ENCODE measurements around the gene PCID2.
"Not testable (repeated sequence)": the region's sequence is repeated elsewhere in the genome, so short reads cannot be mapped to it uniquely, and the experiment has no call there.

PCID2 gene

GRCh38 chr13:113208421-113209335 lies at the start of gene PCID2:
Gene PCID2 (minus strand): TSS chr13:113208669. CDS start chr13:113208634, 35 bp downstream.
- peak; percentile 91 for DNase-seq

DNA sequence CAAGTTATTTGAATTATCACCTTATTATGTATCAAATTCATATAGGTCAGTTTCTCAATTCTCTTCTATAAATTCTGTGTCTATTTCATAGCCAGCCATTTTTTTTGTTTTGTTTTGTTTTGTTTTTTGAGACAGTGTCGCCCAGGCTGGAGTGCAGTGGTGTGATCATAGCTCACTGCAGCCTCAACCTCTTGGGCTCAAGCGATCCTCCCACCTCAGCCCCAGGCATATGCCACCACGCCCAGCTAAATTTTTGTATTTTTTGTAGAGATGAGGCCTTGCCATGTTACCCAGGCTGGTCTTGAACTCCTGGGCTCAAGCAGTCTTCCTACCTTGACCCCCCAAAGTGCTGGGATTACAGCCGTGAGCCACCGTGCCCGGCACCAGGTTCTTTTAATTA lies 49.4 kb upstream of the PCID2 start:
- not testable (repeated sequence) for DNase-seq

DNA sequence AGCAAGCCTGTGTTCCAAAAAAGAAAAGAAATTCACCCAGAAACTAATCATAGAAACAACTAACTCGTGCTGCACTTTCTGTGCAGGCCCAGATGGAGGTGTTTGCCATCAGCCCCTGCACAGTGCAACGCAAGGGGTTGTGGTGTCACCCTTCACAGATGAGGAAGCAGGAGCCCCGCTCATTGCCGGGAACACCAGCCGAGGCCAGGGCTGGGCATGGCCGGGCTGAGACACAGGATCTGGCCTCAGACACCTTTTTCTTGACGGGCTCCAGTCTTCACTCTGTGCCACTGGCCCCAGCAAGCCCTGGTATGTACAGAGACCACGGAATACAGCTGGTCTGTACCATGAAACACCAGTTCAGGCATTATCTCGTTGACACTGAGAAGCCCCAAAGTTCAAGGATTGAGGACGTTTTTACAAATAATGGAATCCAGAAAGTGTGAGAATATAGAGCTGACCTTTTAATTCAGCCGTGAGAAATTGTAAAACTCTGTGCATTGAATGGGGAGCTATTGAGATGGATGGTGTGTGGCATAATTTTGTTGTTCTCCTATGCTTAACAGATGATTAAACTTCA lies 44.1 kb upstream of the PCID2 start:
- DNase-seq: no peak

DNA sequence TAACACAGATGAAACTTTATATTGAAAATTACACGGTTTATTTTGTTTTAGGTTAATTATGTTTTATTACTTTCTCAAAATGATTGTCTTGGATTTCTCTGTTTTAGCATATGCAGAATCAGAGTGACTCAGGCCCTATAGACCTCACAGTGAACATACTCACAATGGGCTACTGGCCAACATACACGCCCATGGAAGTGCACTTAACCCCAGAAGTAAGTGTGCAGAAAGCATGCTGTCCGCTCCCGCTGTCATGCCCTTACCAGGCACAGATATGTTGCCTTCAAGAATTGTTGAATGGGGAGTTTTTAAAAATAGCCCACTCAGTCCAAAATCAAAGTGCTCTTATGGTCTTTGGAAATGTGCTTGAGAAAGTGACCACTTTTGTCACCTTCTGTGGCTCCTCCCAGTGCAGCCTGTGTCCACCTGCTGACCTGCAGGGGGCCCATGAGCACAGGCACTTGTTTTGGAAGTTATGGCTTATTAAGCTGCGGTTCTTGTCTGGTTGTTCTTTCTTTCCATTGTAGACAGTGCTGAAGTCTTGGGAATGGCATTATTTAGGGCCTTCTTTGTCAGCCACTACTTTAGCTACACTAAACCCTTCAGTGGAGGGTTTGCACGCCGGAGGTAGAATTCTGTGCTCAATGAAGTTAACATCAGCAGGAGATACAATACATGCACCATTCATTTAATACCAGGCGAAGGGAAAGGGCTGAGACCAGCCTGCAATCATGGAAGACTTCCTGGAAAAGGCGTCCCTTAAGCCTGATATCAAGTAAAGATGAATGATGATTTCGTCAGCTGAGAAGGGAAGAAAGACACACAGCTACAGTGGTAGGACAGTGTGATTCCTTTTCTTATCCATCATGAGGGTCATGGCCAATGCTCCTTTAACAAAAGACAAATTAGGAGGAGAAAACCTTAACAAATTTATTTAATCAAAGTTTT lies 37.7 kb upstream of the PCID2 start:
- DNase-seq: no peak

- no peak for DNase-seq
Measured at GRCh38 chr13:113243847-113244246, 35.4 kb upstream of the PCID2 start.

DNA sequence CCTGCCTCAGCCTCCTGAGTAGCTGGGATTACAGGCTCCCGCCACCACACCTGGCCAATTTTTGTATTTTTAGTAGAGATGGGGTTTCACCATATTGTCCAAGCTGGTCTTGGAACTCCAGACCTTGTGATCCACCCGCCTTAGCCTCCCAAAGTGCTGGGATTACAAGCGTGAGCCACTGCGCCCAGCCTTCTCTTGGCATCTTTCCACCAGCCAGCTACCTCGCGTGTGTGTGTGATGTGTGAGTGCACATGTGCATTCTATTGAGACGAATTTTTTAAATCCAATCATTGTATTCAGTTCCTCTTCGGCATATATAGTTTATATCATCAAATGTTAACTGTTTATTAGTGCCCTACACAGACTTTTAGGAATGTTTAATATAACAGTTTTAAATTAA lies 33.2 kb upstream of the PCID2 start:
- not testable (repeated sequence) for DNase-seq

DNA sequence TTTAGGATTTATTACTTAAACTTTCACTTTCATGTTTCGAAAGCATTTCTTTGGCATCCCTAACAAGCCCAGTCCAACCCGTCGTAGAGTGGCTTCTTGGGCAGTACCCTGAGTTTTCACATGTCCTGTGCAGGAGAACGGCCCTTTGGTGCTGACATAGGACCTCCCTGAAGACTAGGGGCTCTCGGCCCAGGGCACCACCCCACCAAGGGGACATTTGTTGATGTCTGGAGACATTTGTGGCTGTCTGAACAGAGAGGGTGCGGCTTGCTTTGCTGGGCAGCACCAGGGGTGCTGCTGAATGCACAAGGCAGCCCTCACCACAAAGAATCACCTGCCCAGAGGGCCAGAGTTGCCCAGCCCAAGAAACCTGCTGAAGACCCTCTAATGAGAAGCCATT lies 31.5 kb upstream of the PCID2 start:
- no peak for DNase-seq

GRCh38 chr13:113239357-113239756 lies 30.9 kb upstream of the PCID2 start:
- DNase-seq: no peak

DNA sequence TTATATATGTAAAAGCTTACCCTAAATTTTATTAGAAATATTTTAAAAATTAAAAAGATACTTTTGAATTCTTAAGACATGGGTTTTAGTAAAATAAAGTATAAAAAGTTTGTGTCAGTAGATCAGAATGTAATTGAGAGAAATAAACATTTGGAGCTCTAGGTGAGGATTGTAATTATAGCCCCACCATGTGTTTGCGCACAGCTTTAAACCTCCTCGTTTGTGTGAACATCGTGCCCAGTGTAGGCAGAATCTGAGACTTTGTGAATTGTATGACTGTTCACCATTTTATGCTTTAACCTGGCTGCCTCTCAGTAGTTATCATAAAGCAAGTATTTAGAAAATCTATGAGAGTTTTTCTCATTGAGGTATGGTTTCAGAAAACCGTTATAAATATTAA lies 30.1 kb upstream of the PCID2 start:
- DNase-seq: peak; percentile 16

DNA sequence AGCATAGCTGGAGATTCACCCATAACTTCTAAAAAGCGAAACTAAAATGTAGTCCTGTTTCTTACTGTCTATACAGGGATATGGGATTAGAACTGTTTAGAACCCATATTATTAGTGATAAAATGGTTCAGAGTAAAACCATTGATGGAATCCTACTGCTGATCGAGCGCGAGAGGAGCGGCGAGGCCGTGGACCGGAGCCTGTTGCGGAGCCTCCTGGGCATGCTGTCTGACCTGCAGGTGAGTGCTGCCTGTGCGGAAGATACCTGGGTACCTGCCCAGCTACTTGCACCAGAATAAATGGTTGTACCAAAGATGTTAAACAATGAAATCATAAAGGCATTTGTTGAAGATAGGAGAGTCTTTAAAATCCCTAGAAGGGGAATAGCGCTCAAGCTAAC lies 24.6 kb upstream of the PCID2 start:
- no peak for DNase-seq

DNA sequence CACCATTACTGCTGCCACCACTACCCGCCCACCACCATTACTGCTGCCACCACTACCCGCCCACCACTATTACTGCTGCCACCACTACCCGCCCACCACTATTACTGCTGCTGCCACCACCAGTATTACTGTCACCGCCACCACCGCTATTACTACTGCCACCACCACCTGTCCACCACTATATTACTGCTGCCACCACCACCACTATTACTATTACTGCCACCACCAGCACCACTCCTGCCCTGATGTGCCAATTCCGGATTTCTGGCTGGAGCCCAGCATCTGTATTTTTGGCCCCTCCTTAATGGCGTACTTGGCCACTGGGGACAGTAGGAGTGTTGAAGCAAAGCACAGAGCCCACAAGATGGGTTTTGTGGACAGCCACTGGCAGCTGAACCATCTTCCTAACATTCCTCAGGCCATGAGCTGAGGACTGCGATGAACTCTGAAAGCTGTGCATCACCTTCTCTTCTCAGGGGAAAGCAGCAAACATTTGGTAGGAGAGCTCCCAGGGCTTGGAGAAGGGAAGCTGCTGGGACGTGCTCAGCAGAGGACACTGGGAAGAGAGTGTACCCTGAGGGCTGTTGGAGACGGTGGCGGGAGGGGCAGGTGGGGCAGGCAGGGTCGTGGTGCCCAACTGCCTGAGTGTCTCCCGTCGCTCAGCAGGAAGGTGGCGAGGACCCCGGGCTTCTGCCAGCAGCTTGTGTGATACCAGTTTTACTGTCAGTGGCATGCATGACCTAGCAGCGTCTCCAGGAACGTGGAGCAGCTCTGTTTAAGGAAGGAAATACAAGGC lies 23.9 kb upstream of the PCID2 start:
- DNase-seq: no peak

DNA sequence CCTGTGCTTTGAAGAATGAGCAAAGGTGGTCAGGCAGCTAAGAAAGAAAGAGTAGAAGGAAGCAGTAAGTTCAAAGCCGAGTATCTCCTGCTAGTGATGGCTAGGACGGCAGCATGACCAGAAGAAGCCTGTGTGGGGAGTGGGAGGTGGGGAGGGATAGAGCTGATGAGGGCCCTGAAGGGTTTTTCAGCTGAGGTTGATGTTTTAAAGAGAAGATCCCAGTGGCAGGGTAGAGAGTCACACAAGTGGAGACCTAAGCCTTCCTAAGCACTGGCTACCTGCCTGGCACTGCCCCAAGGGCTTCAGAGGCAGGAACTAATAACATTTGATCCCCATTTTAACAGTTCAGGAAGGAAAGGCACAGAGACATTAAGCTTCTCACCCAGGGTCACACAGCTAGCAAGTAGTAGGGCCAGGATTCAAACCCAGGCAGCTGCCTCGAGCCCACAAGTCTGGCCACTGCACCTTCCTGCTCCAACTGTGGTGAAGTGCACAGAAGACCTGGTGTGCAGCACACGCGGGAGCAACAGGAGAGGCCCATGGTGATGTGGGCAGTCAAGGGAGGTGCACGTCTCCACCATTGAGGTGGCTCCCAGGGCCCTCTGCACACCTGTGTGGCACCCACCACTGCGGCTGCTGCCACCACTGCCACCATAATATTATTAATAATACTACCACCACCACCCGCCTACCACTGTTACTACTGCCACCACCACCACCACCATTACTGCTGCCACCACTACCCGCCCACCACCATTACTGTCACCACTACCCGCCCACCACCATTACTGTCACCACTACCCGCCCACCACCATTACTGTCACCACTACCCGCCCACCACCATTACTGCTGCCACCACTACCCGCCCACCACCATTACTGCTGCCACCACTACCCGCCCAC lies 23.1 kb upstream of the PCID2 start:
- DNase-seq: no peak

DNA sequence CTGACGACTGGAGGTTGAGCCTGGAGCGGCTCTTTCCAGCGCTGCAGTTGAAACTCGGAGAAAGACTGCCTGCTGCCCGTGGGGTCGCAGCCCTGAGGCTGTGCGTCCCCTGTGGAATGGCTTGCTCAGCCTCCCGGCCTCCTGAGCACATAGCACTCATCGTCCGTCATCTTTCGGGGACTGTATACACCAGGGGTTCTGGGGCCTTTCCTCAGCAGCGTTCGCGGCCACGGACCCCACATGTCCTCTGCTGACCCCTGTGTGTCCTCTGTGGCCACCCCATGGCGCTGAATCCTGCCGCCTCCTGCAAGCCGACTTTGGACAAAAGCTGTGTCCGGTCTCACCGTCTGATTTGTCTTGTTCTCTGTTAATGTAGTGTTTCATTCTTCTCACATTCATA lies 21.3 kb upstream of the PCID2 start:
- DNase-seq: no peak

- no peak for DNase-seq
Measured at GRCh38 chr13:113229161-113229560, 20.7 kb upstream of the PCID2 start.

DNA sequence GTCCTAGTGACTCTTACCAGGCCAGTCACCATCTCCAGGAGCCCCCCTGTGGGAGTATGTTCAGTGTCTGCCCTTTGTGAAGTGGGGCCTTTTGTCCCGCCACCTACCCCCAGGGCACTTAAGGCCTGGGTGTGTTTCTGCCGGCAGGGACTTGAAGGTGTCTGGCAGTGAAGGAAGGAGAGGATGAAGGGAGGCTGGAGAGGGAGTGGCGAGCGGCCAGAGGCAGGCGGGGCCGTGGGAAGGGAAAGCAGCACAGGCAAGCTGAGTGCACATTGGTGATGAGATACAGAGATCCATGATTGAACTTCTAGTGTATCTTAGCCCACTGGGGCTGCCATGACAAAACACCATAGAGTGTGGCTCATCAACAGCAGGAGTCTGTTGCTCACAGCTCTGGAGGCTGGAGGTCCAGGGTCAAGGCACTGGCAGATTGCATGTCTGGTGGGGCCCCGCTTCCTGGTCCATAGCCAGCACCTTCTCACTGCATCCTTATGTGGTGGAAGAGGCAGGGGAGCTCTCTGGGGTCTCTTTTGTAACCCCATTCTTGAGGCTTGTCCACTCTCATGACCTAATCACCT lies 18.5 kb upstream of the PCID2 start:
- DNase-seq: no peak

DNA sequence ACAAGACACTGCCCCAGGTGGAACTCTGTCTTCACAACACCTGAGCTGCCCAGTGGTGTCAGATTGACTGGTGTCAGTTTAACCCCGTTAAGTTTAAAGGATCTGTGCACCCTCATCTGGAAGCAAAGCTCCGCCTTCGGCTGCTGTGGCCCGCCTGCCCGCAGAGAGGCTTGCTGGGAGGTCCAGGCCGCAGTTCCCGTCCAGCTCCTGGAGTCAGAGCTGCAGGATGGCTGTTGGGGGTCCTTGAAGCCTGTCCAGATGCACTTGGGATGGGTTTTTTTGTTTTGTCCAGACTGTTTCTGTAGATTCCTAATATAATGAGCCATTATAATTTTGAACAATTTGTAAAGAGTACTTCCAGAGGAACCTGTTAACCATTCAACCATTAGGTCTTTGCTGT lies 17.0 kb upstream of the PCID2 start:
- no peak for DNase-seq

DNA sequence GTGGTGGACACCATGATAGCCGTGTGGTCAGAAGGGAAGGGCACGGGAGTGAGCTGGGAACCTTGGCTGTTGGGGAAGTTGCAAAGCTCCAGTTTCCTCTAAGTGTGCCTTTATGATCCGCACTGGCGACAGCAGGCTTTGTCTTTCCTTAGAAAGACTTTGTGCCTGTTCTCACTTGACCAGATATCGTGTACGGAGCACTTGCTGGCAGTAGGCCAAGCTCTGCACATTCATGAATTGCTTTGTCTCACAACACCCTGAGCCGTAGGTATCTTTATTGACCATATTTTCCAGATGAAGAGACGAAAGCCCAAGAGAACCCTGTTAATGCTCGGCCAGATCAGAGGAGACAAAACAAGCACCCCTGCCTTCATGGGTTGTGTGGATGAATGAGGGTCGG lies 16.0 kb upstream of the PCID2 start:
- DNase-seq: no peak

DNA sequence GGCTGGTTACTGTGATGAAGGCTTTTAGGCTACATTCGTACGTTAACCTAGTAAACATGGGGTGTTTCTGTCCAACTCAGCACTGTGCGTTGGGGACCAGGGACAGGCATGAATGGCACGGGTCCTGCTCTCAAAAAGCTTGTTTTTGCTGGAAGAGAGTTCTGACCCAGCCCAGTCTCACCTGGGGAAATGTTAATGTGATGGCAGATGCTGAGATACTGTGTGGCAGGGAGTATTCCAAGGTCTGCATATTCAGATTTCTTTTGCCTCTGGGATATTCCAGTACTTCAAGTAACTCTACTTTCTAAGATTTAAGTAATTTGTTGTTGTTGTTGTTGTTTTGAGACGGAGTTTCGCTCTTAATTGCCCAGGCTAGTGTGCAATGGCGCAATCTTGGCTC lies 14.6 kb upstream of the PCID2 start:
- DNase-seq: no peak

DNA sequence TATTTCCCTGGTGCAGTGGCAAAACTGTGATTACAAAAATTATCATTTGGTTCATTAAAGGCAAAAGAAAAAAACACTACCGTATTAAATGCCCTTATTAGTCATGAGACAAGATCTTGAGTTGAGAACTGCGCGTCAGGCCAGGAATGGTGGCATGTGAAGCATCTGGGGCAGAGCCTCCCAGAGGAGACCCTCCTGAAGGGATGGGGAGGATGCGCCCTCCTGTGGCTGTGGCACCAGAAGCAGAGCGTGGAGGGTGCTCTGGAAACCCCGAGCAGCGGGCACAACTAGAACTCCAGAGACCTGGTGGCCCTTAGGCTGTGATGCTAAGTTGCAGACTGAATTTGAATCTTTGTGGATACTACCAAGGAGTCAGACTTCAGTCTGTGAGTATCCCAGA lies 12.4 kb upstream of the PCID2 start:
- peak; percentile 23 for DNase-seq

GRCh38 chr13:113220141-113220598 lies 11.7 kb upstream of the PCID2 start:
- DNase-seq: no peak

Measured in fibroblast of skin of right biceps (primary cell).